Glutamatergic neuron (in vitro differentiated cells): ENCODE results near the gene IDI2. TPM values are rescaled to one million over a fixed set of nuclear protein-coding genes. Genes with fewer than 3 reads are reported as not detected.

ENCODE experiments used
- DNase-seq: peaks from one replicate; pipeline ENCODE4 v3.0.0; 2022
- H3K27ac Mint-ChIP-seq: one replicate; pipeline ENCODE4 v1.8.0; 2020; ENCODE audit warnings: mild to moderate bottlenecking, mixed read lengths, inconsistent platforms; ENCODE audit not compliant: unreplicated experiment
- H3K27me3 Mint-ChIP-seq: one replicate; pipeline ENCODE4 v1.8.0; 2020; ENCODE audit warnings: mild to moderate bottlenecking, moderate library complexity, mixed read lengths, inconsistent platforms; ENCODE audit not compliant: unreplicated experiment
- H3K36me3 Mint-ChIP-seq: one replicate; pipeline ENCODE4 v1.8.0; 2020; ENCODE audit warnings: mild to moderate bottlenecking, mixed read lengths, inconsistent platforms; ENCODE audit not compliant: unreplicated experiment
- H3K4me1 Mint-ChIP-seq: one replicate; pipeline ENCODE4 v1.8.0; 2020; ENCODE audit warnings: mild to moderate bottlenecking, low read depth, mixed read lengths, inconsistent platforms; ENCODE audit not compliant: unreplicated experiment
- H3K4me3 Mint-ChIP-seq: one replicate; pipeline ENCODE4 v1.8.0; 2020; ENCODE audit warnings: mild to moderate bottlenecking, mixed read lengths, inconsistent platforms; ENCODE audit not compliant: unreplicated experiment
- H3K9me3 Mint-ChIP-seq: one replicate; pipeline ENCODE4 v1.8.0; 2020; ENCODE audit warnings: mild to moderate bottlenecking, moderate library complexity, mixed read lengths, inconsistent platforms; ENCODE audit not compliant: unreplicated experiment
- total RNA-seq: library from RNA; stranded (reverse); fragmentation: NEBNext Ultra II Directional; extraction: Animal tissue kit (Norgen Biotek cat#: 25700); gene quantifications from one replicate; pipeline ENCODE4 v1.2.1, GENCODE V29; 2021; ENCODE audit not compliant: unreplicated experiment
- TF ChIP-seq, protein P1 (sequence below): fragments of 200-600 bp; sonication (generic); IDR thresholded peaks from one replicate; pipeline ENCODE4 v1.5.0; 2021; ENCODE audit not compliant: partially characterized antibody, unreplicated experiment

Gene IDI2
- total RNA-seq, 1 donor from 2014 or later: not detected

DNA sequence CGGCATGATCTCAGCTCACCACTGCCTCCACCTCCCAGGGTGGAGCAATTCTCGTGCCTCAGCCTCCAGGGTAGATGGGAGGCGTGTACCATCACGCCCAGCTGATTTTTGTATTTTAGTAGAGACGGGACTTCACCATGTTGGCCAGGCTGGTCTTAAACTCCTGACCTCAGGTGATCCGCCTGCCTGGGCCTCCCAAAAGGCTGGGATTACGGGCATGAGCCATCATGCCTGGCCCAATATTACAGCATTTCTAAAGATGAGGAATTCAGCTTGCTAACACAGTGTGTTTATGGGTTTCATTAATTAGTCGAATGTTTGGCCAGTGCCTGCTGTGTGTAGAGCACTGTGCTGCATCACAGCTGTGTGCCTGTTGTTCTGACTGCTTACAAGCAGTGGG lies 34.2 kb upstream of the IDI2 start:
- no peak for DNase-seq
- TF ChIP-seq, protein P1, sequence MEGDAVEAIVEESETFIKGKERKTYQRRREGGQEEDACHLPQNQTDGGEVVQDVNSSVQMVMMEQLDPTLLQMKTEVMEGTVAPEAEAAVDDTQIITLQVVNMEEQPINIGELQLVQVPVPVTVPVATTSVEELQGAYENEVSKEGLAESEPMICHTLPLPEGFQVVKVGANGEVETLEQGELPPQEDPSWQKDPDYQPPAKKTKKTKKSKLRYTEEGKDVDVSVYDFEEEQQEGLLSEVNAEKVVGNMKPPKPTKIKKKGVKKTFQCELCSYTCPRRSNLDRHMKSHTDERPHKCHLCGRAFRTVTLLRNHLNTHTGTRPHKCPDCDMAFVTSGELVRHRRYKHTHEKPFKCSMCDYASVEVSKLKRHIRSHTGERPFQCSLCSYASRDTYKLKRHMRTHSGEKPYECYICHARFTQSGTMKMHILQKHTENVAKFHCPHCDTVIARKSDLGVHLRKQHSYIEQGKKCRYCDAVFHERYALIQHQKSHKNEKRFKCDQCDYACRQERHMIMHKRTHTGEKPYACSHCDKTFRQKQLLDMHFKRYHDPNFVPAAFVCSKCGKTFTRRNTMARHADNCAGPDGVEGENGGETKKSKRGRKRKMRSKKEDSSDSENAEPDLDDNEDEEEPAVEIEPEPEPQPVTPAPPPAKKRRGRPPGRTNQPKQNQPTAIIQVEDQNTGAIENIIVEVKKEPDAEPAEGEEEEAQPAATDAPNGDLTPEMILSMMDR: no peak
- Mint-ChIP-seq H3K27ac (no peak overlapping the region), H3K36me3 (no peaks in the 10 kb centered on the region), H3K4me1 (peaks cover 54% of the 10 kb centered on the region), H3K9me3 (peaks cover 7% of the 10 kb centered on the region), H3K4me3 (peak overlapping the region; percentile 7), H3K27me3 (peaks cover 6% of the 10 kb centered on the region)

DNA sequence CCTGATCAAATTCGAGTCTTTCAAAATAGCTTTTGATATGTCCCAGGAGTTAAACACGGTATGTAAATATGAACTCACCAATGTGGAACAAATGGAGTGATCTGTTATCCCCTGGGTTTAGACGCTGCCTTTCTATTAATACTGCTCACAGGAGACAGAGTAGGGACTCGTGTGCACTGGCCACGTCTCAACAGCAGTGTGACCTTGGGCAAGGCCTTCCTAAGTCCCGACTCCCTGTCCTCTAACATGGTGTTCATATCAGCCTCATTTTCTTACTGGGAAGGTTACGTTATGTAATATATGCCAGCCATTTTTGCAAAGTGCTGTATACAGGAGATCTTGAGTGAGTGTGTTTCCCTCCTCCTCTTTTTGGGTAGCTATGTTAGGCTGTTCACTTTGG lies 32.4 kb upstream of the IDI2 start:
- DNase-seq: no peak
- peak overlapping the region; percentile 92 for H3K4me3 Mint-ChIP-seq
- peaks cover 48% of the 10 kb centered on the region for H3K4me1 Mint-ChIP-seq
- H3K27me3 Mint-ChIP-seq: peaks cover 8% of the 10 kb centered on the region
- TF ChIP-seq, protein P1: no peak
- H3K9me3 Mint-ChIP-seq: no peaks in the 10 kb centered on the region
- H3K27ac Mint-ChIP-seq: peak overlapping the region; percentile 19
- no peaks in the 10 kb centered on the region for H3K36me3 Mint-ChIP-seq

DNA sequence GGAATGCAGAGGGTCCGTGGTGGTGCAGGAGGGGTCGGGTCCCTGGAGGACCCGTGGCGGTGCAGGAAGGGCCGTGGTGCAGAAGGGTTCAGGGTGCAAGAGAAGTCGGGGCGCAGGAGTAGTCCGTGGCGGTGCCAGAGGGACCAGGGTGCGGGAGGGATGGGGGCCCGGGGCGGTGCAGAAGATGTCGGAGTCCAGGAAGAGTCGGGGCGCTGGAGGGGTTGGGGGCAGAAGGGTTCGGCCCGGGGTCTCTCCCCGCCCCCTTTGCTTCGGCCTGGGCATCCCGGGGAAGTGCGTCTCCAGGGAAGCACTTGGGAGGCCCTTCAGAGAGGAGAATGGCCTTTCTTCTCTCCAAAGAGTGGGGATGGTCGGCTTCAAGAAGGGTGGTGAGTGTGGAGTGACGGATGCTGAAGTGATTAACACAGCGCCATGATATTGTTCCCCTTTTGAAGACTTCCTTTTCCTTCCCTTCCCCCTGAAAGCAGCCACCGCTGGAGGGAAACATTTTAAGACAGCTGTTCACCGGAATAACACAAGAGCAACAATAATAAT lies 31.5 kb upstream of the IDI2 start:
- peak overlapping the region; percentile 84 for H3K27ac Mint-ChIP-seq
- H3K4me3 Mint-ChIP-seq: peak overlapping the region; percentile 92
- no peaks in the 10 kb centered on the region for H3K9me3 Mint-ChIP-seq
- H3K4me1 Mint-ChIP-seq: peaks cover 47% of the 10 kb centered on the region
- H3K27me3 Mint-ChIP-seq: peaks cover 8% of the 10 kb centered on the region
- TF ChIP-seq, protein P1: no peak
- no peak for DNase-seq
- H3K36me3 Mint-ChIP-seq: no peaks in the 10 kb centered on the region

DNA sequence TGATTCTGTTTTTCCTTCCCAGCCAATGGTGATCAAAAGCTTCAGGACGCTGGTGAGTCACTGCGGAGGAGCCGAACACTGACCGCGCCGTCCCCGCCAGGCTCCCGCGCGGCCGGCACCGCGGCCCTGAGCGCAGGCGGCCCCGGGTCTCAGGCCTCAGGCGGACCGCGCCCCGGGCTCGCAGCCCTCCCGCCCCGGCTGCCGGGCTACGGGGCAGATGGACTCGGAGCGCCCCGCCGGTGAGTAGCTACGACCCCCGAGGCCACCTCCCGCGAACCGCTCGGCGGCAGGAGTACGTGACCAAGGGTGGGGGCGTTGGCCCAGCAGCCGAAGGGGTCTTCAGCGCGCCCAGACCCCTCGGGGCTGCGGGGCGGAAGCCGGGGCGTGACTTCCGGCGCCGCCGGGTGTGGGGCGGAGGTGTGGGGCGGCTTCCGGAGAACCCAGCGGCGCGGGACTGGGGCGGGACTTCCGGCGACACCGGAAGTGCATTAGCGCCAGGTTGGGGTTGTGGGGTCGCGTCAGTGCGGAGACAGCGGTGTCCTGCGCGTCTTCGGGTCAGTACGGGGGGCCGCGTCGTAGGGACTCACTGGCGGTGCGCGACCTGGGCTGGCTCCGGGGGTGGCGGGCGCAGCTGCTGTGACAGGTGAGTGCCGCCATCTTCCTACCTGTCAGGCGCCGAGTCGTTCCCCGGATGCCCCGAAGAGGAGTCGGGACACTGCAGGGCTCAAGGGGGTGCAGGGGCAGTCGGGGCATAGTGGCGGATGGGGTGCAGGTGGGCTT lies 30.9 kb upstream of the IDI2 start, which contains the start of gene WDR37:
WDR37 (plus strand) TSS at position 60 of the 780 bp plus-strand sequence. CDS start 15,771 bp downstream, outside the sequence.
- Mint-ChIP-seq H3K4me3 (peak within 1 kb of the TSS; percentile 95), H3K36me3 (no peaks in the 10 kb centered on the region), H3K27ac (peak within 1 kb of the TSS; percentile 91), H3K27me3 (peaks cover 8% of the 10 kb centered on the region), H3K9me3 (no peaks in the 10 kb centered on the region), H3K4me1 (peaks cover 43% of the 10 kb centered on the region)
- peak; percentile 96 for DNase-seq
- TF ChIP-seq, protein P1: no peak

DNA sequence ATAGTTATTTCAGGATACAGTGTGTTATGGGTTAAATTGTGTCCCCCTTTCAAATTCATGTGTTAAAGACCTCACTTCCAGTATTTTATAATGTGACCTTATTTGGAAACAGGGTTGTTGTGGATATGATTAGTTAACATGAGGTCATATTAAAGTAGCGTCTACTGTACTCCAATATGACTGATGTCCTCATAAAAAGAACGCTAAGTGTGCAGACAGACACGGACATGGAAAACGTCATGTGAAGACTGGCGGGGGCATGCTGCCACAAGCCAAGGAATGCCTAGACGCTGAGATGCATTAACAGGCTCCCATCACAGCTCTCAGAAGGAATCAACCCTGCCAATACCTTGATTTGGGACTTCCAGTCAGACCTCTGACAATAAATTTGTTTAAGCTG lies 29.0 kb upstream of the IDI2 start:
- DNase-seq: no peak
- peaks cover 3% of the 10 kb centered on the region for H3K9me3 Mint-ChIP-seq
- peaks cover 36% of the 10 kb centered on the region for H3K4me1 Mint-ChIP-seq
- no peaks in the 10 kb centered on the region for H3K36me3 Mint-ChIP-seq
- H3K27me3 Mint-ChIP-seq: peaks cover 6% of the 10 kb centered on the region
- TF ChIP-seq, protein P1: no peak
- H3K4me3 Mint-ChIP-seq: peak overlapping the region; percentile 95
- H3K27ac Mint-ChIP-seq: no peak overlapping the region
